Activated naive CD4-positive, alpha-beta T cell (primary cell): Measurements from ENCODE around the gene C6orf47.

Experiments
- DNase-seq, 4 experiments: peaks; one replicate each; lab custom pipeline; 2025; lab: John Stamatoyannopoulos, UW

C6orf47 gene

DNA sequence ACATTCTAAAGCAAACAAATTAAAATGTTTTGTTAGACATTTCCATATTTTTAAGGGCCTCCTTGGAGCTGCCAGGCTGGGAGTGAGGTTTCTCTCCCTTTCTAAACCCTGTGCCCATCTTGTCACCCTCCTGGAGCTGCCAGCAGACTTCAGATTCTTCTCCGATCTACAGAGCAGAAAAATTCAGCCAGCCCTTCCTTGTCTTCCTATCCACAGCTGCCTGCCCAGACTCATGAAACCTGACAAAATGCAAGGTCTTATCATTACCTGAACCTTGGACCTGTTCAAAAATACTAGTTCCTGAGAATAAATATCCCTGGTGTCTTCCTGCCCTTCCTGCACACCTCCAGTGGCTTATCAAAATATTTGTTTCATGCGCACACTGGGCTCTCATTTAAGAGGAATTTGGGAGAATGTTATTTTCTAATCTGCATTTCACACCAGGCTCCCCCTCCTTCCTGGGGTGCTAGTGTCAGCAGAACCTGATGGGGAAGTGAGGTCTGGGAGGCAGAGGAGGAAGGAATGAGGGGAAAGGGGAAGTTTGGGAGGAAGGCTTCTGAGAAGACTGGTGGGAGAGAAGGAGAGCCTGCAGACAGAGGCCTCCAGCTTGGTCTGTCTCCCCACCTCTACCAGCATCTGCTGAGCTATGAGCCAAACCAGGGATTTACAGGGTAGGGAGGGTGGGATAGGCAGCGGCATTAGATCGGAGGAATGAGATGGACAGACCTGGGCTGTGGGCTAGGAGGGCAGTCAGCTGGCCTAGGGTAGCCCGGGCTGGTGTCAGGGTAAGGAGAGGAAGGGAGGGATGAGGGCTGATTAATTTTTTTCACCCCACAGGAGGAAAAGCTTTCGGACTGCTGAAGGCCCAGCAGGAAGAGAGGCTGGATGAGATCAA, 45.6 kb downstream of the C6orf47 start, which contains the start of gene AIF1:
TSS of gene AIF1 (plus strand) at position 551 of the 895 bp plus-strand sequence. CDS start at position 647, 96 bp downstream.
- no peak for DNase-seq

DNA sequence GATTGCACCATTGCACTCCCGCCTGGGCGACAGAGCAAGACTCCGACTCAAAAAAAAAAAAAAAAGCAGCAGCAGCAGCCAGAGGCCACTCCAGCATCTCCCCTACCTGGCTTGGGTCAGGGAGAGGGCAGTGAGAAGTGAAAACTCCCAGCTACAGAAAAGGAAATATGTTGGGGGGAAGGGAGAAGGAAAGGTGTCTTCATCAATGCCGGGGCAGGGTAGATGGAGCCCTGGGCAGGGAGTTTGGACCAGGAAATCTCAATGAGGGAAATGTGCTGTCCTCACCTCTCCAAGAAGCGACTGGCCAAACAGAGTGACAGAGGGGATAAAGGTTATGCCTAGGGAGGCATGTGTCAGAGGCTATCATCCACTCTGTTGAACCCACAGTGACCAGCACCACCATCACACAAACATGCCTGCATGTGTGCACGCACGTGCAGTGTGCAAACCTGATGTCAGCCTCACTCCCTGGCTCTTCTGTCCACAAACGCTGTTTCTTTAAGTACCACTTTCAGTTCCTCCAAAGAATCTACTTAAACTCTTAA, 46.4 kb downstream of the C6orf47 start:
- DNase-seq = no peak

DNA sequence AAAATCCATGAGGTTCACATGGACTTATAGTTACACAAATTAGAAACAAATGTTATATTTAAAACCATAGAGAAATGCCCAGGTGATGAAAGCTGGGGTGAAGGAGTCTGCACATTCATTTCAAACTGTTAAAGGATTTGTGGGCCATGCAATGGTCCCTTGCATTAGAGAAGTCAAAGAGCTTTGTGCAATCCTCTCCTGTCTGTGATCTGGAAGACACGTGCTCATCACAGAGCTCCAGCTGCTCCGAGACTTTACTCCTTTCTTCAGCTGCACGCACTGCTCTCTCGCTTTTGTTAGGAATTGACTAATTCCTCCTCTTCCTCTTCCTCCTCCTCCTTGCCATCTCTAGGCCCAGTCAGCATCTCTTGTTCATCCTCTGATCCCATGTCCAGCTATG, 49.6 kb downstream of the C6orf47 start:
- DNase-seq = no peak

DNA sequence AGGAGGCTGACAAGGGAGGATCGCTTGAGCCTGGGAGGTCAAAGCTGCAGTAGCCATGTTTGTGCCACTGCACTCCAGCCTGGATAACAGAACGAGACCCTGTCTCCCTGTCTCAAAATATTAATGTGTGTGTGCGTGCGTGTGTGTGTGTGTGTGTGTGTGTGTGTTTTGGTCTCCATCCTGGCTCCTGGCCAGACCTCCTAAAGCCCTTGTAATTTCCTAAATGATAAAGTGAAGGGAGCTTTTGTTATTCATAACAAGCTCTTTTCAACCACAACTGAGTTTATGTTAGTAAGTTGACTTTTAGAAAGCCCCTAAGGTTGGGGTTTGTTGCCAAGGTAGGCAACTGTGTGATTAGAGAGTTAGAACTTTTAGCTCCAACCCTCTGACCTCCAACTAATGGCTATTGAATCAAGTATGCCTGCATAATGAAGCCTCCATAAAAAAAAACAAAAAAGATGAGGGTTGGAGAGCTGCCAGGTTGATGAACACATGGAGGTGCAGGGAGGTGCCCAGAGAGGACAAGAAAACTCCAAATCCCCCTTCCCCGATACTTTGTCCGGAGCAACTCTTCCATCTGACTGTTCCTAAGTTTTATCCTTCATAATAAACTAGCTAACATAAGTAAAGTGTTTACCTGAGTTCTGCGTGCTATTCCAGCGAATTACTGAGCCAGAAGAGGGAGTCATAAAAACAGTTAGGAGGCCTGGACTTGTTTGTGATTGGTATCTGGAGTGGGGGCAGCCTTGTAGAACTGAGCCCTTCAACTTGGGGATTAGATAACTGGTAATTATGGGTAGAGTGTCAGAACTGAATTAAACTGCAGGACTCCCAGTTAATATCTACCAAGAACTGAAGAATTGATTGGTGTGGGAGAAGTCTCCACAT, 50.8 kb downstream of the C6orf47 start:
- no peak for DNase-seq
